Naive thymus-derived CD8-positive, alpha-beta T cell (primary cell): ENCODE data around the gene ROBO1. TPM values are rescaled to one million over a fixed set of nuclear protein-coding genes. Genes with fewer than 3 reads are reported as not detected.
"Not testable (repeated sequence)": the region's sequence is repeated elsewhere in the genome, so short reads cannot be mapped to it uniquely, and the experiment has no call there.

Experiments
- ATAC-seq, 2 donors: fragments of 150-1000 bp; cut with Tn5 transposase in 1 of 2; sonication (Bioruptor Pico), chemical (Tn5 transposase) in 1 of 2; 1 replicate in 1 of 2; 2 replicates in 1 of 2; pipeline ENCODE4 v1.10.0; 2021; ENCODE audit warnings: mild to moderate bottlenecking in 2 of 2, moderate library complexity in 2 of 2
- POLR2A ChIA-PET: fragments of 350-600 bp; sonication (Branson Sonifier 250); formaldehyde crosslinking; loops from one replicate; lab custom pipeline; 2021; ENCODE audit warnings: antibody characterized with exemption; lab: Charles Lee
- DNase-seq, 10 donors: peaks; one replicate each; pipeline versions ENCODE4 v3.0.0 to v3.0.0-alpha.2; 2020 to 2022
- H3K27ac Mint-ChIP-seq, 10 donors: one replicate each; pipeline ENCODE4 v1.8.0; 2020 to 2022; ENCODE audit warnings: mild to moderate bottlenecking in 10 of 10, mixed read lengths in 10 of 10, moderate library complexity in 4 of 10, inconsistent platforms in 1 of 10
- H3K27me3 Mint-ChIP-seq, 5 donors: one replicate each; pipeline ENCODE4 v1.8.0; 2021 to 2022; ENCODE audit warnings: mixed read lengths in 5 of 5
- H3K36me3 Mint-ChIP-seq, 3 donors: one replicate each; pipeline ENCODE4 v1.8.0; 2020 to 2022; ENCODE audit warnings: mixed read lengths in 3 of 3, mild to moderate bottlenecking in 2 of 3, inconsistent platforms in 1 of 3
- H3K4me1 Mint-ChIP-seq, 4 donors: one replicate each; pipeline ENCODE4 v1.8.0; 2021 to 2022; ENCODE audit warnings: mixed read lengths in 4 of 4
- H3K4me3 Mint-ChIP-seq, 10 donors: one replicate each; pipeline ENCODE4 v1.8.0; 2020 to 2022; ENCODE audit warnings: mild to moderate bottlenecking in 10 of 10, mixed read lengths in 10 of 10, moderate library complexity in 6 of 10, inconsistent platforms in 1 of 10
- H3K9me3 Mint-ChIP-seq, 9 donors: one replicate each; pipeline ENCODE4 v1.8.0; 2020 to 2022; ENCODE audit warnings: mixed read lengths in 9 of 9, mild to moderate bottlenecking in 3 of 9, inconsistent platforms in 1 of 9, moderate library complexity in 1 of 9
- polyA plus RNA-seq, 3 donors: library from polyadenylated mRNA; unstranded; fragments of 300-500 nt; fragmentation: Illumina TruSeq; gene quantifications; one replicate each; pipeline ENCODE4 v1.2.3, GENCODE V29; 2021
- total RNA-seq, 8 experiments: library from RNA in 2 of 8; stranded (reverse) in 2 of 8; gene quantifications; one replicate each; pipeline ENCODE4 v1.2.3 and lab custom pipeline; 2021 to 2026

ROBO1 gene
- total RNA-seq (10 to 100 TPM; 12.5 to 16.3 TPM), polyA plus RNA-seq (10 to 100 TPM in 2 of 3 donors, 1 to 10 TPM in 1; 2.3 to 14.9 (median 10.6) TPM), total RNA-seq (lab: John Stamatoyannopoulos, UW) (5.4 to 65.0 (median 11.8) reads per million in 6 experiments)

DNA sequence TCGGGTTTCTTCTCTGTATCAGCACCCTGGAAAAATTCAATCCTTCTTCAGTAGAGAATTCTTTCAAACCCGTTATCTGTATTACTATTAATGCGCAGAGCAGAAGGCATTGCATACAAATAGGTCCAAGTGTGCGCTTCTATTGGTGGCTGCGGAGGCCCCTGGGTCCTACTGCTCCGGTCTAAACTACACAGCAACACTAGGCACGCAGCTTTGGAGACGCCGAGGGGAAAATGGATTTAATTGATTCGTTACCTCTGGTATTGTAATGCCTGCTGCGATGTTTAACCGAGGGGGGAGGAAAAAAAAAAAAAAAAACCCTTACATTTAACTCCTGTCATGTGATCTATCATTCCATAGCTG is at the start of gene ROBO1:
ROBO1 (minus strand) TSS at position 94 of the 363 bp plus-strand sequence.
- Mint-ChIP-seq H3K27ac (no peak within 1 kb of the TSS), H3K36me3 (peaks cover 0 to 7% (median 0%) of the 10 kb centered on the region in 3 donors), H3K4me1 (no peaks in the 10 kb centered on the region), H3K27me3 (peaks cover 0 to 16% (median 6%) of the 10 kb centered on the region in 5 donors), H3K4me3 (no peak within 1 kb of the TSS), H3K9me3 (peaks cover 0 to 17% (median 3%) of the 10 kb centered on the region in 9 donors)
- ATAC-seq (no peak), DNase-seq (no peak)
- POLR2A ChIA-PET = no interaction called here

DNA sequence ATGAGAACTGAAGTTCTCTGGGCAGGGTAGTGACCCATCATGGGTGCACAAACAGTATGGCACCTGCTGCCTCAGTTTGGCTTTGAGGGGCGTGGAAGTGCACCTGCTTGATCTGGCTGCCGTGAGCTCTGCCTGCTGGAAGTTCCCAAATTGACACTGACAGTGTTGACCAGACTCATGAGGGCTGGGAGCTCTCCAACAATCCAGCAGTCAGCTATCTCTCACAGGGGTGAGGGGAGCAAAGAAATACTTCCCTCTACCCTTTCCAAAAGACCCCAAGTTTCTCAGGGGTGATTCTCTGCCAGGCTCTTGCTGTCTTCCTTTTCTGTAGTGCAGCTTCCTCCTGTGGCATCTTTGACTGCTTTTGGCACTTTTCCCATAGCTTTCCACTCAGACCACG is 49.4 kb upstream of the ROBO1 start:
- no peak overlapping the region for H3K27ac Mint-ChIP-seq
- no peak overlapping the region for H3K4me3 Mint-ChIP-seq
- H3K4me1 Mint-ChIP-seq = no peaks in the 10 kb centered on the region
- H3K27me3 Mint-ChIP-seq = no peaks in the 10 kb centered on the region
- ATAC-seq (no peak), DNase-seq (no peak)
- POLR2A ChIA-PET = no interaction called here
- H3K9me3 Mint-ChIP-seq = peaks cover 12 to 52% (median 28%) of the 10 kb centered on the region in 9 donors
- peaks cover 0 to 22% (median 0%) of the 10 kb centered on the region in 3 donors for H3K36me3 Mint-ChIP-seq

DNA sequence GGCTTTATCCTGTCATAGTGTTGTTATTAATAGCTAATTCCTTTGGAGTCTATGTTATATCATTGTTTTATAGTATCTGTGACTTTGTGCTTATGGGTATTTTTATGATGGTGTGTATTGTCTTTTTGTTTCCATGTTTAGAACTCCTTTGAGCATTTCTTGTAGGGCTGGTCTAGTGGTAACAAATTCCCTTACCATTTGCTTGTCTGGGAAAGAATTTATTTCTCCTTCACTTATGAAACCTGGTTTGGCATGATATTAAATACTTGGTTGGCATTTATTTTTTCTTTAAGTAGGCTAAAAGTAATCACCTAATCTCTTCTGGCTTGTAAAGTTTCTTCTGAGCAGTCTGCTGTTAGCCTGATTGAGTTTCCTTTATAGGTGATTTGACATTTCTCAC is 47.7 kb upstream of the ROBO1 start:
- POLR2A ChIA-PET = no interaction called here
- no peaks in the 10 kb centered on the region for H3K4me1 Mint-ChIP-seq
- H3K27ac Mint-ChIP-seq = no peak overlapping the region
- H3K27me3 Mint-ChIP-seq = no peaks in the 10 kb centered on the region
- H3K9me3 Mint-ChIP-seq = peaks cover 11 to 47% (median 28%) of the 10 kb centered on the region in 9 donors
- peaks cover 0 to 22% (median 0%) of the 10 kb centered on the region in 3 donors for H3K36me3 Mint-ChIP-seq
- ATAC-seq (no peak), DNase-seq (no peak)
- H3K4me3 Mint-ChIP-seq = no peak overlapping the region

DNA sequence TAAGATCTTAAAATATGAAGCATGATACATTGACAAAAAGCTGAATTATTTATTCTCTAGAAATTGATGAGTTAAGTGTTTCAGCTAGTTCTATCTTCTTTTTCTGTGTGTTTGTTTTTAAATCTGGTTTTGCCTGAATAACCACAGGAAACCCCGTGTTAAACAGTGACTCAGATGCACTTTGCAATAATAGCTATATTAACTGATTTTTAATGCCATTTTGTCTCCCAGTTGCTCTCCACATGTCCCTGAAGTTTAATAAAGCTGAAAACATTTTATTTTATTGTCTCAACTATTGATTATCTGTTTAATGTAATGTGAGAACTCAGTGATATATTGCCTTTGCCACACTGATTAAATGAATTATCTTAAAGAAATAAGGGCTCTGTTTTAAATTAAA is 42.8 kb upstream of the ROBO1 start:
- peaks cover 0 to 18% (median 12%) of the 10 kb centered on the region in 9 donors for H3K9me3 Mint-ChIP-seq
- H3K27me3 Mint-ChIP-seq = no peaks in the 10 kb centered on the region
- POLR2A ChIA-PET = no interaction called here
- DNase-seq = no peak
- H3K4me1 Mint-ChIP-seq = no peaks in the 10 kb centered on the region
- no peak overlapping the region for H3K4me3 Mint-ChIP-seq
- peaks cover 0 to under 1% (median 0%) of the 10 kb centered on the region in 3 donors for H3K36me3 Mint-ChIP-seq
- ATAC-seq = no peak
- H3K27ac Mint-ChIP-seq = no peak overlapping the region

DNA sequence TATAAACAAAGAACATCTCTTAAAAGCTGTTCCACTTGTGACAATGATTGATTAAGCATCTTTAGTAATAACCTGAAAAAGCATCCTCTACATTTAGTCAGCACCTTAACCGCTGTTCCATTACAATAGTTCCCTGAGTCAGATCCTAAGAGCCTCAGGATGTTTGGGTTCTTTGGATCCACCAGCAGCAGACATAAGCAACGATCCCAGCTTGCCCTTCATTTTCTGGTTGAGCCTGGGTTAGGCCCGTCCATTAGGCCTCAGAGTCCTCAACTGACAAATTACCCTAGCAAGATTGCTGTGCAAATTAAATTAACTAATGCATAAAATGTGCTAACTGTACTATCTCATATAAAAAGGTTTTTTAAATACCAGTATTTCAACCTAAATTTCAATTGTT is 42.3 kb upstream of the ROBO1 start:
- H3K27ac Mint-ChIP-seq = no peak overlapping the region
- no peak overlapping the region for H3K4me3 Mint-ChIP-seq
- H3K36me3 Mint-ChIP-seq = no peaks in the 10 kb centered on the region
- no peaks in the 10 kb centered on the region for H3K4me1 Mint-ChIP-seq
- no peak for DNase-seq
- POLR2A ChIA-PET = no interaction called here
- peaks cover 0 to 13% (median 7%) of the 10 kb centered on the region in 9 donors for H3K9me3 Mint-ChIP-seq
- no peaks in the 10 kb centered on the region for H3K27me3 Mint-ChIP-seq
- ATAC-seq = no peak

DNA sequence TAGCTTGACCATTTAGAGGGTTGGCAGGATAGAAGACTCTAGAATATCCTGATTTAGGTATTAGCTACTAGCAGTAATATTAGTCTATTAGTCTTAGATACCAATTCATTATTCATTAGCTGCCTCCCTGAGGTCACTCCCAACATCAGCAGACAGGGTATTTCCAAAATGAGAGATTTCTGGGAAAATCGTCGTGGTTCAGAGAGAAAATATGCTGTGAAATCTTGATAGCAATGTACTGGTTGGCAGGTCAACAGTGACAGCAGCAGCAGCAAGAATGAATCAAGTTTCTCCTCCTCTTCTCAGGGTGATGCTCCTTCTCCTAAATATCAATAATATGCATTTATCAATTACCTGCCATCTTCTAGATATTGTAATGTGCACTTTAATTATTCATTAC is 41.3 kb upstream of the ROBO1 start:
- peaks cover 0 to 8% (median 2%) of the 10 kb centered on the region in 9 donors for H3K9me3 Mint-ChIP-seq
- POLR2A ChIA-PET = no interaction called here
- H3K27me3 Mint-ChIP-seq = no peaks in the 10 kb centered on the region
- H3K36me3 Mint-ChIP-seq = no peaks in the 10 kb centered on the region
- no peak overlapping the region for H3K27ac Mint-ChIP-seq
- no peak overlapping the region for H3K4me3 Mint-ChIP-seq
- H3K4me1 Mint-ChIP-seq = no peaks in the 10 kb centered on the region
- DNase-seq (no peak), ATAC-seq (no peak)

DNA sequence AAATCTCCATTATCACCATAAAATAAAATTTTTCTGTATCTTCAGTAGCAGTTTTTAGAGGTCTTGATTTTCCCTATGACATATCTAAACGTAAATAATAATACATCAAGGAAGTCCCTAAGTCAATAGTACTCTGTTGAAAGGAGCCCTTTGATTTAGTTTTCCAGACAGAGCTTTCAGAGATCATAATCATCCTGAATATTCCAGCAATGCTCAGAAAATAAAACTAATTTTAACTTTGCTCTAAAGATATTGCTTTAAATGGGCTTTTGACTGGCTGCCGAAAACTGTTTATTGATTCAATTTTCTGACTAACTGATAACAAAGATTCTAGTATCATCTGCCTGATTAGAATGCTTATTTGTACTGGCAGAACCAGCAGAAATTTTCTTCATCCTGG is 40.7 kb upstream of the ROBO1 start:
- H3K4me3 Mint-ChIP-seq = no peak overlapping the region
- H3K27ac Mint-ChIP-seq = no peak overlapping the region
- H3K9me3 Mint-ChIP-seq = peaks cover 0 to 8% (median 0%) of the 10 kb centered on the region in 9 donors
- ATAC-seq (no peak), DNase-seq (no peak)
- POLR2A ChIA-PET = no interaction called here
- H3K36me3 Mint-ChIP-seq = no peaks in the 10 kb centered on the region
- H3K27me3 Mint-ChIP-seq = no peaks in the 10 kb centered on the region
- no peaks in the 10 kb centered on the region for H3K4me1 Mint-ChIP-seq

DNA sequence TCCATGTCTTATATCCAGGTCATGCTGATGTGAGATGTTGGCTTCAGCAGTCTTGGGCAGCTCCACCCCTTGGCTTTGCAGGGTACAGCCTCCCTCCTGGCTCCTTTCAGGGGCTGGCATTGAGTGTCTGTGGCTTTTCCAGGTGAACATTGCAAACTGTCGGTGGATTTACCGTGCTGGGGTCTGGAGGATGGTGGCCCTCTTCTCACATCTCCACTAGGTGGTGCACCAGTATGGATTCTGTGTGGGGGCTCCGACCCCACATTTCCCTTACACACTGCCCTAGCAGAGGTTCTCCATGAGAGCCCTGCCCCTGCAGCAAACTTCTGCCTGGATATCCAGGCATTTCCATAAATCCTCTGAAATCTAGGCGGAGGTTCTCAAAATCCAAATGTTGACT is 22.4 kb upstream of the ROBO1 start:
- POLR2A ChIA-PET, H3K4me1 Mint-ChIP-seq: not testable (repeated sequence)

DNA sequence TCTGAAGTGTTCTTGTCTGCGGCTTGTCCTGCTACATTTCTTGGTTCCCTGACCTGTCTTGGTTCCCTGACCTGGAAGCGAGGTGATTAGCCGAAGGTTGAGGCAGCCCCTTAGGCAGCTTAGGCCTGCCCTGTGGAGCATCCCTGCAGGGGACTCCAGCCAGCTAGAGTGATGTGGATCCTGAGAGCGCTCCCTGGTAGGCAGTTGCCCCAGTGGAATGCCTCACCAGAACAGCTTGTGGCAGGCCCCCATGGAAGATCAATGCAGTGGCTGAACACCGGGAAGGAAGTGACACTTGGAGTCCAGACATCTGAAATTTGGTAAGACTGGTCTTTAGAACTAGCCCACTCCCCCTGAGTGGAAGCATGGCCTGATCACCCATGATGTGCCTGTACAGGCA is 5.5 kb upstream of the ROBO1 start:
- POLR2A ChIA-PET = no interaction called here
- H3K4me3 Mint-ChIP-seq = no peak overlapping the region
- H3K36me3 Mint-ChIP-seq = no peaks in the 10 kb centered on the region
- H3K9me3 Mint-ChIP-seq = peaks cover 0 to 25% (median 15%) of the 10 kb centered on the region in 9 donors
- no peak for DNase-seq
- no peak for ATAC-seq
- no peaks in the 10 kb centered on the region for H3K27me3 Mint-ChIP-seq
- no peaks in the 10 kb centered on the region for H3K4me1 Mint-ChIP-seq
- no peak overlapping the region for H3K27ac Mint-ChIP-seq

More for the DNA sequence above, 22.4 kb upstream of the ROBO1 start:
- H3K4me3 Mint-ChIP-seq, H3K36me3 Mint-ChIP-seq, DNase-seq, H3K27me3 Mint-ChIP-seq, ATAC-seq, H3K27ac Mint-ChIP-seq: not testable (repeated sequence)
- peaks cover 0 to 23% (median 6%) of the 10 kb centered on the region in 9 donors for H3K9me3 Mint-ChIP-seq

DNA sequence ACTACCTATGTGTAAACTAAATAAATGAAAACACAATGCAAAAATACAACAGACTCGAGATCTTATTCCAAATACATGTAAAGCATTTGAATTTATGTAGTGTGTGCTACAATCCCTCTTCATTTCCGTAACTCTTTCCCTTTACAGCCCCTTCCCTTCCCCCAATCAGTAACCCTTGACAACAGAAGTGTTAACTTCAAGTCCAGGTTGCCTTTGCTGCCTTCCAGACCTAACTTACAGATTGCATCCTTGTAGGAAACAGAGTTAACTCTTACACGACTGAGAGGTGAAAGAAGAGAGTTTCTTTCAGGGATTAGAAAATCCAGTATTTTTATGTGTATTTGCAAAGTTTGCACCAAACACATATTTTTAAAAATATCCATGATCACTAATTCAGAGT is 1.4 kb upstream of the ROBO1 start:
- Mint-ChIP-seq H3K4me3 (no peak overlapping the region), H3K27ac (no peak overlapping the region), H3K9me3 (peaks cover 0 to 15% (median 11%) of the 10 kb centered on the region in 9 donors), H3K4me1 (no peaks in the 10 kb centered on the region), H3K27me3 (peaks cover 0 to 11% (median 6%) of the 10 kb centered on the region in 5 donors), H3K36me3 (peaks cover 0 to 7% (median 0%) of the 10 kb centered on the region in 3 donors)
- POLR2A ChIA-PET = no interaction called here
- no peak for ATAC-seq
- DNase-seq = no peak

DNA sequence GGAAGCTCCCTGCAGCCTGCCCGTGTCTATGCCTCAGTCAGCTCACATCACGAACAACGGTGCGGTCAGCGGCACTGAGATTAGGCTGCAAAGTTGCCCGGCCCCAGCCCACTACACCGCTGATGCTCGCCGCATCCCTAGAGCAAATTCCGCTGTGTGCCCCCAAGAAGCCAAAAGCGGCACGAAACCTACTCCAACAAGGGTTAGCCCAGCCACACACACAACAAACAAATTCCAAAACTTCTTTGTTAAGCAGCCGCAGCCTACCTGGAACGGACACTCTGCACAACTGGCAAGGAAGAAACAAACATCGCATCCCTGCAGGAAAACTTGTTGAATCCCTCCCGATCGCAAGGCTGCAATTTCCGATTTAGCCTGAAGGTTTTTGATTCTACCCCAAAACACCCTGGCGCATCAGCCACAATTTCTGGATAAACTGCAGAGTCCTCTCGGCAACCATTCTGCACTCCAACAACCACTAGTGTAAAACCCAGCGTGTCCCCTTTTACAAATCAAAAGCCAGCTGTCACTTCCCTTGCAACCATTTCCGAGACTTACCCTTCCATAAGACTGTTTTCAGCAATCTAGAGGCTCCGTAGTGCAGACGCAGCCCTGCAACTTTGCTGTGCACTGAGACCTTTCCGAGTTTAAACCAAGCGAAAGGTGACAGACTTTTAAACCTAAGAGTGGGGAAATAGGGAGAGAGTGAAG is 449 bp downstream of the ROBO1 start:
- Mint-ChIP-seq H3K9me3 (peaks cover 0 to 16% (median 4%) of the 10 kb centered on the region in 9 donors), H3K4me1 (no peaks in the 10 kb centered on the region), H3K36me3 (peaks cover 0 to 7% (median 0%) of the 10 kb centered on the region in 3 donors), H3K4me3 (no peak overlapping the region), H3K27me3 (peaks cover 0 to 16% (median 6%) of the 10 kb centered on the region in 5 donors), H3K27ac (no peak overlapping the region)
- POLR2A ChIA-PET = no interaction called here
- ATAC-seq (no peak), DNase-seq (no peak)

DNA sequence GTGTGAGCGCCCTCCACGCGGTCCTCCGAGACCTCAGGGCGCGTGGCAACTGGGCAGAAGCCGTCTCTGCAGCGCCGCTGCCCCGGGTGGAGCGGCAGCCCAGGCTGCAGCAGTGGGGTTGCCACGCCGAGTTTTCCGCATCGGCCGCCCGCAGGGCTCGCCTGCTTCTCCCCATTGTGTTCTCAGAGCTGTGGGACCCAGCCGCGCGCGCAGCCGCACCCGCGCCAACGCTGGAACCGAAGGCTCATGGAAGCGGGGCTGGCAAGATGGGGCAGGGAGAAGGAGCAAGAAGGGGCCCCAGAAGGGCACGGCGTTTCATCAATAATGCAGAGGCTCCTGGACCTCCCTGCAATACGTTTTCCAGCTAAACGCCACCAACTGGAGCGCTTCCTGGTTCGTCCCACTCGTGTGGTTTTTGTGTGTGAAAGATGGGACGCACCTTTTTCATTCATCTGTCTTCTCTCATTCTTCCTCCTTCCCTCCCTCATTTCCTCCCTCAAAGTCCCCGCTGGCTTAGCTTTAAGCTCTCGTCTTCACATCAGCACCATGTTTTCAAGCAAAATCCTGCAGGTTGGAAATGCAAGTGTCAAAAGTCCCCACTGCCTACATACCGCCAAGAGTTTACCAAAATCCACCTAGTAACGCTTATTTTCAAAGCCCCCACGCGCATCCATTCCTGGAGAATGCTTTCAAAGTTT is 1.2 kb downstream of the ROBO1 start:
- POLR2A ChIA-PET = no interaction called here
- ATAC-seq = no peak

DNA sequence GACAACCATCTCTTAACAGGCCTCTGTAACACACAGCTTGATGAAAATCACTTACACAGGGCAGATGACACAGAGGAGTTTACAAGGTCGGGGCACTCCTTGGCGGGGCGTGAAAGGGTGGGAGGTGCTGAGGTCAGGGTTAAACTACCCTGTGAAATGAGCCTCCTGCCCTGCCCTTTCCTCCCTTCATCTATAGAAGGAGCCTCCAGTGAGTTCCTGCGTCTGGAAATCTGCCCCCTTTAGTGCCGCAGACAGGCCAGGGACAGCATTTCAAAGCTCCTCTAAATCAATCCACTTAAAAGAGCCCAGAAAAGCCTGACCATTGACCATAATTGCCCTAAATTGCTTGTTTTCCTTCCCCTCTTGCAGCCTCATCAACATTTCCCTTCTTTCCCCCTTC is 1.9 kb downstream of the ROBO1 start:
- Mint-ChIP-seq H3K36me3 (peaks cover 0 to 7% (median 0%) of the 10 kb centered on the region in 3 donors), H3K4me3 (no peak overlapping the region), H3K4me1 (no peaks in the 10 kb centered on the region), H3K9me3 (peaks cover 0 to 16% (median 5%) of the 10 kb centered on the region in 9 donors), H3K27ac (no peak overlapping the region), H3K27me3 (peaks cover 0 to 16% (median 6%) of the 10 kb centered on the region in 5 donors)
- ATAC-seq (no peak), DNase-seq (no peak)
- POLR2A ChIA-PET = no interaction called here

More for the DNA sequence above, 1.2 kb downstream of the ROBO1 start:
- Mint-ChIP-seq H3K27ac (no peak overlapping the region), H3K4me1 (no peaks in the 10 kb centered on the region), H3K36me3 (peaks cover 0 to 7% (median 0%) of the 10 kb centered on the region in 3 donors), H3K27me3 (peaks cover 0 to 16% (median 6%) of the 10 kb centered on the region in 5 donors), H3K4me3 (no peak overlapping the region), H3K9me3 (peaks cover 0 to 16% (median 3%) of the 10 kb centered on the region in 9 donors)
- DNase-seq = no peak
